HepG2 (cell line): ENCODE data around the gene ALDOA. TPM values are rescaled to one million over a fixed set of nuclear protein-coding genes. Genes with fewer than 3 reads are reported as not detected.

Experiments
- CREM ChIP-seq, 2 experiments: sonication (generic) in 1 of 2; formaldehyde crosslinking in 1 of 2; IDR thresholded peaks; 2 replicates each; pipeline versions ENCODE4 v1.4.0 to v1.6.1; 2016 to 2020; ENCODE audit warnings: antibody characterized with exemption in 1 of 2, mild to moderate bottlenecking in 1 of 2, missing genetic modification reagents in 1 of 2
- ELF1 ChIP-seq: sonication (generic); formaldehyde crosslinking; IDR thresholded peaks from 2 replicates; pipeline ENCODE4 v1.4.0; 2020; ENCODE audit warnings: missing genetic modification reagents
- HIVEP1 ChIP-seq: sonication (generic); formaldehyde crosslinking; IDR thresholded peaks from 2 replicates; pipeline ENCODE4 v1.4.0; 2020; ENCODE audit warnings: mild to moderate bottlenecking, missing genetic modification reagents
- HMGA1 ChIP-seq: sonication (generic); formaldehyde crosslinking; conservative IDR thresholded peaks from 2 replicates; pipeline ENCODE4 v1.4.0; 2020; ENCODE audit warnings: missing genetic modification reagents
- HOXA9 ChIP-seq: sonication (generic); formaldehyde crosslinking; IDR thresholded peaks from 2 replicates; pipeline ENCODE4 v1.8.1; 2022; ENCODE audit warnings: missing genetic modification reagents, mild to moderate bottlenecking, moderate library complexity, borderline replicate concordance
- HOXD1 ChIP-seq: sonication (generic); formaldehyde crosslinking; IDR thresholded peaks from 2 replicates; pipeline ENCODE4 v1.5.0; 2020; ENCODE audit warnings: missing genetic modification reagents
- MEF2D ChIP-seq: sonication (generic); formaldehyde crosslinking; IDR thresholded peaks from 2 replicates; pipeline ENCODE4 v1.5.1; 2020; ENCODE audit warnings: mild to moderate bottlenecking, missing genetic modification reagents
- MIER2 ChIP-seq: IDR thresholded peaks from 2 replicates; pipeline ENCODE4 v1.6.1; 2016; ENCODE audit warnings: missing biosample characterization, missing genetic modification reagents
- NR2F1 ChIP-seq, 2 experiments: fragments of 450-650 bp in 1 of 2; formaldehyde crosslinking in 1 of 2; IDR thresholded peaks; 2 replicates each; pipeline versions ENCODE4 v1.5.0 to v1.6.1; 2016 to 2020; ENCODE audit warnings: mild to moderate bottlenecking in 1 of 2, missing compliant biosample characterization in 1 of 2, missing genetic modification reagents in 1 of 2, moderate library complexity in 1 of 2
- SMARCC2 ChIP-seq: fragments of 450-650 bp; IDR thresholded peaks from 2 replicates; pipeline ENCODE4 v1.6.1; 2017; ENCODE audit warnings: antibody characterized with exemption, mild to moderate bottlenecking
- SP1 ChIP-seq, 2 experiments: fragments of 450-650 bp in 1 of 2; sonication (generic) in 1 of 2; formaldehyde crosslinking in 1 of 2; IDR thresholded peaks; 2 replicates each; pipeline versions ENCODE4 v1.4.0 to v1.6.1; 2016 to 2020; ENCODE audit warnings: missing genetic modification reagents in 1 of 2
- XRCC5 ChIP-seq: fragments of 200-400 bp; formaldehyde crosslinking; optimal IDR thresholded peaks from 2 replicates; pipeline ENCODE3; 2017; ENCODE audit warnings: mild to moderate bottlenecking, low read length
- ZBTB49 ChIP-seq: sonication (generic); formaldehyde crosslinking; IDR thresholded peaks from 2 replicates; pipeline ENCODE4 v1.4.0; 2020; ENCODE audit warnings: missing genetic modification reagents, borderline replicate concordance
- ZNF143 ChIP-seq: sonication (generic); formaldehyde crosslinking; IDR thresholded peaks from 2 replicates; pipeline ENCODE4 v1.4.0; 2020; ENCODE audit warnings: missing genetic modification reagents
- ZNF251 ChIP-seq: sonication (generic); formaldehyde crosslinking; IDR thresholded peaks from 2 replicates; pipeline ENCODE4 v1.9.0; 2021; ENCODE audit warnings: mild to moderate bottlenecking, missing genetic modification reagents
- ZNF451 ChIP-seq: sonication (generic); formaldehyde crosslinking; IDR thresholded peaks from 2 replicates; pipeline ENCODE4 v1.5.0; 2020; ENCODE audit warnings: mild to moderate bottlenecking, missing genetic modification reagents
- ZNF670 ChIP-seq: sonication (generic); formaldehyde crosslinking; IDR thresholded peaks from 2 replicates; pipeline ENCODE4 v1.8.0; 2022; ENCODE audit warnings: mild to moderate bottlenecking, missing genetic modification reagents, borderline replicate concordance
- polyA plus RNA-seq, 8 experiments: library from polyadenylated mRNA; depleted of rRNA in 3 of 8; stranded (reverse) in 7 of 8; unstranded in 1 of 8; fragments of >200 nt; fragmentation: Illumina TruSeq in 4 of 8; extraction: Trizol in 4 of 8; gene quantifications; 2 replicates each; pipeline versions ENCODE4 v1.2.1 to v1.2.3, GENCODE V29; 2011 to 2016; ENCODE audit warnings: low read depth in 4 of 8, missing spikeins in 1 of 8, mixed read lengths in 1 of 8; ENCODE audit not compliant: insufficient read depth in 1 of 8
- total RNA-seq, 5 experiments: library from RNA; depleted of rRNA; stranded (reverse); fragments of >200 nt; fragmentation: Illumina TruSeq; extraction: Trizol; gene quantifications; 2 replicates each; pipeline ENCODE4 v1.2.3, GENCODE V29; 2016; ENCODE audit warnings: low read depth in 1 of 5
- TF ChIP-seq, protein P1 (sequence below): sonication (generic); formaldehyde crosslinking; IDR thresholded peaks from 2 replicates; pipeline ENCODE4 v1.4.0; 2020; ENCODE audit warnings: low read depth, missing genetic modification reagents
- TF ChIP-seq, protein P2 (sequence below): sonication (generic); formaldehyde crosslinking; IDR thresholded peaks from 2 replicates; pipeline ENCODE4 v1.8.1; 2023; ENCODE audit warnings: missing genetic modification reagents, mild to moderate bottlenecking, borderline replicate concordance
- TF ChIP-seq, protein P3 (sequence below): sonication (generic); formaldehyde crosslinking; conservative IDR thresholded peaks from 2 replicates; pipeline ENCODE4 v1.4.0; 2020; ENCODE audit warnings: missing genetic modification reagents

ALDOA gene
- total and polyA plus RNA-seq, 2 of the 13 experiments (the other 11 are each of a cell fraction or from before 2014, with no cell fraction given): 925 to 1,884 TPM

DNA sequence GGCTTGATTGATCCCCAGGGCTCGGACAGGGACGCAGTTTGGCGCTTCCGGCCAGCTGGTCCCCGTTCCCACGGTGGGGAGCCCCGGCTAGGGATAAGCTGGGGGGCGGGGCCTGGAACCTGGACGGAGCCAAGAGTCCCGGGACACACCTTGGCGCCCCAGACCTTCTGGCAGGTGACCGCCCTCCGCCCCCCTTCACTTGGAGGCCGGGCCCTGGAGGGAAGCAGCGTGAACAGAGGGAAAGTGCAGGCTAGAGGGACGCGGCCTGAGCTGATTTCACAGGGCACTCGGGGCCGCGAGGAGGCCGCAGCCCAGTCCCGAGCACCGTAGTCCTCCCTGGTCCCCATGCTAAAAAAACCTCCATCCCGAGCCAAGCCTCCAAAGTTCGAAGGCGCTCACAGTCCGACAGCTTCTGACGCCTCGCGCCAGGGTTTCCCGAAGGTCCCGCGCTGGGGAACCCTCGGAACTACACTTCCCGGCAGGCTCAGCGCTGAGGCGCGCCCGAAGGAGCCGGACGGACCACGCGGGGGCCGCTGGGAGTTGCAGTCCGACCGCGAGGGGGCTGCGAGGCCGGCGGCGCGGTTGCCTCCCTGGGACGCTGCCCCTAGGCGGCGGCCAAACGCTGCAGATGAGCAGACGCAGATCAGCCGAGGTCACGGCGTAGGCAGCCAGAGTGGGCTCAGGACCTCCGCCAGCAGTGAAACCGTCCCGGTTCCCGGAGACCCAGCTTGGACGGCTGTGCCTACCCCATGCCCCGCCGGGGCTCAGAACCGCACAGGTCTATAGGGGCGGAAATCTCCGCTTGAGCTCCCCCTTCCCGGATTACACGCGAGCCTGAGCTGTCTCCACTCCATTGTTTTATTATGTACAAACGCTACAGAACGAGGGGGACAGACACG is 26.2 kb downstream of the ALDOA start, which contains the start of gene TBX6 (continued):
- TF ChIP-seq, protein P1, sequence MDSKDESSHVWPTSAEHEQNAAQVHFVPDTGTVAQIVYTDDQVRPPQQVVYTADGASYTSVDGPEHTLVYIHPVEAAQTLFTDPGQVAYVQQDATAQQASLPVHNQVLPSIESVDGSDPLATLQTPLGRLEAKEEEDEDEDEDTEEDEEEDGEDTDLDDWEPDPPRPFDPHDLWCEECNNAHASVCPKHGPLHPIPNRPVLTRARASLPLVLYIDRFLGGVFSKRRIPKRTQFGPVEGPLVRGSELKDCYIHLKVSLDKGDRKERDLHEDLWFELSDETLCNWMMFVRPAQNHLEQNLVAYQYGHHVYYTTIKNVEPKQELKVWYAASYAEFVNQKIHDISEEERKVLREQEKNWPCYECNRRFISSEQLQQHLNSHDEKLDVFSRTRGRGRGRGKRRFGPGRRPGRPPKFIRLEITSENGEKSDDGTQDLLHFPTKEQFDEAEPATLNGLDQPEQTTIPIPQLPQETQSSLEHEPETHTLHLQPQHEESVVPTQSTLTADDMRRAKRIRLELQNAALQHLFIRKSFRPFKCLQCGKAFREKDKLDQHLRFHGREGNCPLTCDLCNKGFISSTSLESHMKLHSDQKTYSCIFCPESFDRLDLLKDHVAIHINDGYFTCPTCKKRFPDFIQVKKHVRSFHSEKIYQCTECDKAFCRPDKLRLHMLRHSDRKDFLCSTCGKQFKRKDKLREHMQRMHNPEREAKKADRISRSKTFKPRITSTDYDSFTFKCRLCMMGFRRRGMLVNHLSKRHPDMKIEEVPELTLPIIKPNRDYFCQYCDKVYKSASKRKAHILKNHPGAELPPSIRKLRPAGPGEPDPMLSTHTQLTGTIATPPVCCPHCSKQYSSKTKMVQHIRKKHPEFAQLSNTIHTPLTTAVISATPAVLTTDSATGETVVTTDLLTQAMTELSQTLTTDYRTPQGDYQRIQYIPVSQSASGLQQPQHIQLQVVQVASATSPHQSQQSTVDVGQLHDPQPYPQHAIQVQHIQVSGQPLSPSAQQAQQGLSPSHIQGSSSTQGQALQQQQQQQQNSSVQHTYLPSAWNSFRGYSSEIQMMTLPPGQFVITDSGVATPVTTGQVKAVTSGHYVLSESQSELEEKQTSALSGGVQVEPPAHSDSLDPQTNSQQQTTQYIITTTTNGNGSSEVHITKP (CRISPR knock-in tag): no peak
- TF ChIP-seq HOXA9 (CRISPR knock-in tag): no peak
- TF ChIP-seq SP1 (IDR thresholded peaks at IDR 0.05): no peak
- peak; percentile 18; the same call in 1 of the 2 replicates for TF ChIP-seq SP1 (CRISPR knock-in tag; IDR thresholded peaks at IDR 0.05)
- TF ChIP-seq ZNF451 (CRISPR knock-in tag): peak; percentile 86; the same call in 1 of the 2 replicates
- peak; percentile 100 for TF ChIP-seq ZNF143 (CRISPR knock-in tag)
- peak; percentile 74 for TF ChIP-seq CREM (IDR thresholded peaks at IDR 0.05)
- TF ChIP-seq CREM (CRISPR knock-in tag; IDR thresholded peaks at IDR 0.05): no peak
- 0 out of 2 replicates have a peak, but pooled peaks have one; percentile 28 for TF ChIP-seq MEF2D (CRISPR knock-in tag)
- TF ChIP-seq ZBTB49: no peak
- TF ChIP-seq NR2F1 (CRISPR knock-in tag; IDR thresholded peaks at IDR 0.05): peak; percentile 56 to 75; a peak in 2 of 4 replicates
- peak; percentile 70 for TF ChIP-seq ELF1 (CRISPR knock-in tag)
- peak; percentile 95 for TF ChIP-seq XRCC5
- TF ChIP-seq, protein P2, sequence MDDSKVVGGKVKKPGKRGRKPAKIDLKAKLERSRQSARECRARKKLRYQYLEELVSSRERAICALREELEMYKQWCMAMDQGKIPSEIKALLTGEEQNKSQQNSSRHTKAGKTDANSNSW (CRISPR knock-in tag): no peak
- TF ChIP-seq HIVEP1 (CRISPR knock-in tag): no peak
- no peak; the same call in 1 of the 2 replicates for TF ChIP-seq ZNF251 (CRISPR knock-in tag)
- no peak for TF ChIP-seq ZNF670 (CRISPR knock-in tag)
- TF ChIP-seq, protein P3, sequence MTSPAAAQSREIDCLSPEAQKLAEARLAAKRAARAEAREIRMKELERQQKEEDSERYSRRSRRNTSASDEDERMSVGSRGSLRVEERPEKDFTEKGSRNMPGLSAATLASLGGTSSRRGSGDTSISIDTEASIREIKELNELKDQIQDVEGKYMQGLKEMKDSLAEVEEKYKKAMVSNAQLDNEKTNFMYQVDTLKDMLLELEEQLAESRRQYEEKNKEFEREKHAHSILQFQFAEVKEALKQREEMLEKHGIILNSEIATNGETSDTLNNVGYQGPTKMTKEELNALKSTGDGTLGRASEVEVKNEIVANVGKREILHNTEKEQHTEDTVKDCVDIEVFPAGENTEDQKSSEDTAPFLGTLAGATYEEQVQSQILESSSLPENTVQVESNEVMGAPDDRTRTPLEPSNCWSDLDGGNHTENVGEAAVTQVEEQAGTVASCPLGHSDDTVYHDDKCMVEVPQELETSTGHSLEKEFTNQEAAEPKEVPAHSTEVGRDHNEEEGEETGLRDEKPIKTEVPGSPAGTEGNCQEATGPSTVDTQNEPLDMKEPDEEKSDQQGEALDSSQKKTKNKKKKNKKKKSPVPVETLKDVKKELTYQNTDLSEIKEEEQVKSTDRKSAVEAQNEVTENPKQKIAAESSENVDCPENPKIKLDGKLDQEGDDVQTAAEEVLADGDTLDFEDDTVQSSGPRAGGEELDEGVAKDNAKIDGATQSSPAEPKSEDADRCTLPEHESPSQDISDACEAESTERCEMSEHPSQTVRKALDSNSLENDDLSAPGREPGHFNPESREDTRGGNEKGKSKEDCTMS (CRISPR knock-in tag): no peak
- no peak for TF ChIP-seq HOXD1
- no peak for TF ChIP-seq SMARCC2
- TF ChIP-seq HMGA1 (CRISPR knock-in tag): no peak
- TF ChIP-seq MIER2: peak; percentile 39; the same call in 1 of the 2 replicates
